ENCODE data around the gene LRP2BP.

LRP2BP gene

DNA sequence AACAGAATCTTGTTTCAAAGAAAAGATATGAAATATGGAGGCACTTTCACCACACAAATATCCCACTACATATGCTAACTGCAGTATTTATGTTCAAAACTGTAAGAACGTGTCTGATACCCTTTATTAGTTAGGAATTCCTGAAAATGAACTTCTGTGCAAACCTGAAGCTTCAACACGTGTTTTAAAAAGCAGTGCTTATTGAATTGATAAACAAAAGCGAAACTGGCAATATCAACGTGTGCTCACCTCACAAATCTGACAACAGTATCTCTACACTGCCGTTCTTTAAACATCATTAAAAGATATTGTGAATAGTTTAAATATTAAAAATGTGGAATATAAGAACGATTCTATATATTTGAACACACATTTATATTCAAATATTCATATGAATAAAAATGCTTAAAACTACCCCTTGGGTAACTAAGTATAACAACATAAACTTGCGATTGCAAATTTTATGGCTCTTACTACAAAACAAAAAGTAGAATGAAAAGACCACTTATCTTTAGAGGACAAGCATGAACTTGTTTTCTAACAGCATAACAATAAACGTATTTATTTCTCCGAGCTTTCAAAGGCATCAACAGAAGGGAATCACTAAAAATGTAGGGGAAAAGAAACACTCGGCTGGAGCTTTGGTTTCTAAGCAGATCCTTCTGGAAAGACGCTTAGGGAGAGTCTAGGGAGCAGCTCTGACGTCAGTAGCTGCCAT lies at the start of gene LRP2BP:
LRP2BP (minus strand) TSS at position 687 of the 718 bp plus-strand sequence. CDS start 17,738 bp downstream, outside the sequence.
- TF ChIP-seq, protein P1, sequence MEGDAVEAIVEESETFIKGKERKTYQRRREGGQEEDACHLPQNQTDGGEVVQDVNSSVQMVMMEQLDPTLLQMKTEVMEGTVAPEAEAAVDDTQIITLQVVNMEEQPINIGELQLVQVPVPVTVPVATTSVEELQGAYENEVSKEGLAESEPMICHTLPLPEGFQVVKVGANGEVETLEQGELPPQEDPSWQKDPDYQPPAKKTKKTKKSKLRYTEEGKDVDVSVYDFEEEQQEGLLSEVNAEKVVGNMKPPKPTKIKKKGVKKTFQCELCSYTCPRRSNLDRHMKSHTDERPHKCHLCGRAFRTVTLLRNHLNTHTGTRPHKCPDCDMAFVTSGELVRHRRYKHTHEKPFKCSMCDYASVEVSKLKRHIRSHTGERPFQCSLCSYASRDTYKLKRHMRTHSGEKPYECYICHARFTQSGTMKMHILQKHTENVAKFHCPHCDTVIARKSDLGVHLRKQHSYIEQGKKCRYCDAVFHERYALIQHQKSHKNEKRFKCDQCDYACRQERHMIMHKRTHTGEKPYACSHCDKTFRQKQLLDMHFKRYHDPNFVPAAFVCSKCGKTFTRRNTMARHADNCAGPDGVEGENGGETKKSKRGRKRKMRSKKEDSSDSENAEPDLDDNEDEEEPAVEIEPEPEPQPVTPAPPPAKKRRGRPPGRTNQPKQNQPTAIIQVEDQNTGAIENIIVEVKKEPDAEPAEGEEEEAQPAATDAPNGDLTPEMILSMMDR (IDR thresholded peaks at IDR 0.05; ENCODE audit: low read depth, low read length, missing control alignments), result no peak
- no peaks in the 10 kb centered on the region for H3K36me3 ChIP-seq (replicated peaks)
- no peaks in the 10 kb centered on the region for H3K27me3 ChIP-seq (replicated peaks)
- in situ Hi-C loops (cut with HindIII; ENCODE audit: low pct_ligation_motif_present, low sequenced_read_pairs), result no loop called here
- peak within 1 kb of the TSS; percentile 70 for H3K4me3 ChIP-seq (ENCODE audit: low read depth, low read length)
- no peak for DNase-seq
- H3K27ac ChIP-seq, result peak within 1 kb of the TSS; percentile 93

DNA sequence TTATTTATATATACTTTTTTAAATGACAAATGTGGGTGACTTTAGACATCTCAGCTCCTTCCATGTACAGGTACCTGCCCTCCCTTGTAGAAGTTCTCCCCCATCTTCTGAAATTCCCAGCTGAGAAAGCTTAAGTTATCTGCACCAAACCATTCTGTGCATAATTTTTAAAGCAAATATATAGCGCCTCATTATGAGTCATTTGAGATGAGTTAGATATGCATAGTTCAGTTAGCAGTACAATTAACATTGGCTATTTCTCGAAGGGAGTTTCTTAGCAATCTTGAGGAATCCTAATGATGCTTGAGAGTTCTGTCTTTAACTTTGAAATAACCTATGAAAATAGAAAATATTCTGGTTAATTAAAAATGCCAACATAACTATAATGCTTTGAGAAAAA lies 49.5 kb upstream of the LRP2BP start:
- no peak overlapping the region for H3K4me3 ChIP-seq (ENCODE audit: low read depth, low read length)
- no peak for DNase-seq
- H3K27me3 ChIP-seq (replicated peaks), result no peaks in the 10 kb centered on the region
- H3K36me3 ChIP-seq (replicated peaks), result no peaks in the 10 kb centered on the region
- TF ChIP-seq, protein P1 (IDR thresholded peaks at IDR 0.05; ENCODE audit: low read depth, low read length, missing control alignments), result no peak
- no peak overlapping the region for H3K27ac ChIP-seq
- in situ Hi-C loops (cut with HindIII; ENCODE audit: low pct_ligation_motif_present, low sequenced_read_pairs), result no loop called here

DNA sequence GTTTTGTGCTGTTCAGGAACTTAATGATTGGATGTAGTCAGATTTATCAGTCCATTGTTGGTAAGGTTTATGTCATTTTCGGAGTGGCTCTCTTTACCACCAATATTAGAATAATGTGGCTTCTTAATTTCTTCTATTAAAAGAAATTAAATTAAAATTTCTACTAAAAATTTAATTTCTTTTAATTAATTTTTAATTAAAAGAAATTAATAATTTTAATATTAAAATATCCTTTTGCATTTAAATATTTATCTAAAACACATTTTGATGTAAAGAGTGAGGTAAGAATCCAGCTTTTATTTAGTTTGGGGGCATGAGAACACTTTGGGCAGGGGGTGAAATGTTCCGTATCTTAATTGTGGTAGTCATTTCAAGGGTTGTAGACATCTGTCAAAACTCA lies 45.8 kb upstream of the LRP2BP start:
- TF ChIP-seq, protein P1 (IDR thresholded peaks at IDR 0.05; ENCODE audit: low read depth, low read length, missing control alignments), result no peak
- in situ Hi-C loops (cut with HindIII; ENCODE audit: low pct_ligation_motif_present, low sequenced_read_pairs), result no loop called here
- DNase-seq, result no peak

DNA sequence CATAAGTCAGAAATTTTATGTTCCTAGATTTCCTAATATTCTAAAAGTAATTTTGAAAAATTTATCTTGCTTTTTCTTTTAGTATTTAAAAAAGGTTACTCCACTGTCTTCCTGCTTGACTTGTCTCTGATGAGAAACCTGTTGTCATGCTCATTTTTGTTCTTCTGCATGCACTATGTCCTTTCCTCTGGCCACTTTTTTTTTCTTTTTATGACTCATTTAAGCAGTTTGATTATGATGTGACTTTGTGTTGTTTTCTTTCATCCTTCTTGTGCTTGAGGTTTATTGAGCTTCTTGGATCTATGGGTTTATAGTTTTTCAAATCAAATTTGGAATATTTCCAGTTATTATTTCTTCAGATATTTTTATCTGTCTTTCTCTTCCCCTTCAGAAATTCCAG lies 42.1 kb upstream of the LRP2BP start:
- Histone ChIP-seq H3K36me3 (replicated peaks) (no peaks in the 10 kb centered on the region), H3K27me3 (replicated peaks) (no peaks in the 10 kb centered on the region), H3K4me3 (ENCODE audit: low read depth, low read length) (no peak overlapping the region), H3K27ac (no peak overlapping the region)
- TF ChIP-seq, protein P1 (IDR thresholded peaks at IDR 0.05; ENCODE audit: low read depth, low read length, missing control alignments), result no peak
- in situ Hi-C loops (cut with HindIII; ENCODE audit: low pct_ligation_motif_present, low sequenced_read_pairs), result no loop called here
- no peak for DNase-seq

More for the DNA sequence above, 45.8 kb upstream of the LRP2BP start:
- no peak overlapping the region for H3K4me3 ChIP-seq (ENCODE audit: low read depth, low read length)
- no peak overlapping the region for H3K27ac ChIP-seq
- no peaks in the 10 kb centered on the region for H3K27me3 ChIP-seq (replicated peaks)
- no peaks in the 10 kb centered on the region for H3K36me3 ChIP-seq (replicated peaks)

DNA sequence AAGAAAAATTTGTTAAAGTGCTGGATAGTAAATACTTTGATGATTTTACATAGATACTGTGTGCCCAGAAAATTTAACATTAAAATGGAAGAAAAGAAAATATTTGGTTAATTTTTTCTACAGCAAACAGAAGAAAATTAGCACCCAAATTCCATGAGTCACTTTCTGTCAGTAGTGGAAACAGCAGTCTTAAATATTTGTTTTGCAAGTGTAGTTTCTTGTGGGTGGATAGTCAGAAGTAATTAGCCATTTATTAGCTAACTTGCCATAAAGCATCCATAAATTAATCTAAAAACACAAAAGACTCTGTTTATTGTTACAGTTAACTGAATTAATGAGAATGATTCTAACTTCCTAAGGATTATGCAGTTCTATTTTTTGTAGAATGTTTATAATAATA lies 39.7 kb upstream of the LRP2BP start:
- in situ Hi-C loops (cut with HindIII; ENCODE audit: low pct_ligation_motif_present, low sequenced_read_pairs), result no loop called here
- no peak for DNase-seq
- Histone ChIP-seq H3K4me3 (ENCODE audit: low read depth, low read length) (no peak overlapping the region), H3K27me3 (replicated peaks) (no peaks in the 10 kb centered on the region), H3K36me3 (replicated peaks) (no peaks in the 10 kb centered on the region), H3K27ac (no peak overlapping the region)
- TF ChIP-seq, protein P1 (IDR thresholded peaks at IDR 0.05; ENCODE audit: low read depth, low read length, missing control alignments), result no peak

DNA sequence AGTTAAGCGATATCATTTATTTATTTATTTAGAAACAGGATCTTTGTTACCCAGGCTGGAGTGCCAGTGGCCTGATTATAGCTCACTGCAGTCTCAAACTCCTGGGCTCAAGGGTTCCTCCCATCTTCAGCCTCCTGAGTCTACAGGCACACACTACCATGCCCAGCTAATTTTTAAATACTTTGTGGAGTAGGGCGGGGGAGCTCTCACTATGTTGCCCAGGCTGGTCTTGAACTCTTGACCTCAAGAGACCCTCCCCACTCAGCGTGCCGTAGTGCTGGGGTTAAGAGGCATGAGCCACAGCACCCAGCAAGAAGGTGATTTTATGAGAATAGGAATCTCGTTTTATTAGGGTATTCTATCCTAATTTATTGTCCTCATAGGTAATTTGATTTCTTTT lies 33.9 kb upstream of the LRP2BP start:
- no peaks in the 10 kb centered on the region for H3K27me3 ChIP-seq (replicated peaks)
- H3K4me3 ChIP-seq (ENCODE audit: low read depth, low read length), result no peak overlapping the region
- H3K36me3 ChIP-seq (replicated peaks), result no peaks in the 10 kb centered on the region
- TF ChIP-seq, protein P1 (IDR thresholded peaks at IDR 0.05; ENCODE audit: low read depth, low read length, missing control alignments), result no peak
- DNase-seq, result no peak
- in situ Hi-C loops (cut with HindIII; ENCODE audit: low pct_ligation_motif_present, low sequenced_read_pairs), result no loop called here
- H3K27ac ChIP-seq, result no peak overlapping the region
